HG02973 (cell line): ENCODE measurements around the gene TMEM101.
"Not testable (repeated sequence)": the region's sequence is repeated elsewhere in the genome, so short reads cannot be mapped to it uniquely, and the experiment has no call there.

Experiments
- ATAC-seq: cut with Tn5 transposase; IDR thresholded peaks from one replicate; pipeline ENCODE4 v1.9.1; 2021; ENCODE audit warnings: moderate library complexity; ENCODE audit not compliant: unreplicated experiment

Gene TMEM101

DNA sequence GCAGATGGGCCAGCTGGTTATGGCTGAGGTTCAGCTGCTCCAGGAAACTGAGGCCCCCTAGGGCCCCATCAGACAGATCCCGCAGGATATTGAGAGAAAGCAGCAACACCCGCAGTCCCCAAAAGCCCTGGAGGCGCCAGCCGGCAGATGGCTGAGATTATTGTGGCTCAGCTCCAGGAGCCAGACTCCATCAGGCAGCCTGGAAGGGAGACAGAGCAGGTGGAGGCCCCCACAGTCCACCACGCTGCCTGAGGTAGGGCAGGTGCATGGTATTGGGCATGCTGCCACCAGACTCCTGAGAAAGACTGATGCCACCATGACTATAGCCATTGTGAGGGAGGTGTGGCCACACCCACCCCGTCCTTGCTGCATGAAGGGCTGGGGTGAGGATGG, 9.5 kb upstream of the TMEM101 start:
- ATAC-seq: no peak

DNA sequence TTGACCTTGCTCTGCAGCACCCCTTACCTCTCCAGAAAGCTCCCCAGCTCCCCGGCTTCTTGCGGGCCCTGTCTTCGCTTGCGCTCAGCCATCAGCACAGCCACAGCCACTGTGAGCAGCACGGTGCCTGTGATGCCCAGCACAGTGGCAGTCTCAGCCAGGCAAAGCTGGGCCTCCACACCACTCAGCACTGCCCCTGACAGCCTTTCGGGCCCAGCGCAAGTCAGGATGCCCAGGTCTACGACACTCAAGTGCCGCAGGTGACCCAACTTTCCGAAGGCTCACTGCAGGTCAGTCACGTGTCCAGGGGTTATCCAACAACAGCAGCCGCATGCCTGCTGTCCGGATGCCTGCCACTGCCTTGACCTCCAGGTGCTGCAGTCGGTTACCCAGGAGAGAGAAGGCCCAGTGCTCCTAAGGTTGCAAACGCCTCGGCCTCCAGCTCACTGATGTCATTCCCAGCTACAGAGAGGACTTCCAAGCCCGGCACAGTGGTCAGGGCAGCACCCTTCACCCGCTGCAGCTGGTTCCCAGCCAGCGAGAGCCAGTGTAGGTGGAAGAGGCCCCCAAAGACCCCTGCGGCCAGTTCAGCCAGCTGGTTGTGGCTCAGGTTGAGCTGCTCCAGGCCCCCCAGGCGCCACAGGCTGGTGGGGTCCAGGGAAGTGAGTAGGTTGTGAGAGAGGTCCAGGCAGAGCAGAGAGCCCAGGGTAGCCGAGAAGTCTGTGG, 8.9 kb upstream of the TMEM101 start:
- ATAC-seq: no peak

- ATAC-seq: no peak
These were observed 7.5 kb upstream of the TMEM101 start for GRCh38 chr17:44022246-44022645.

- ATAC-seq: not testable (repeated sequence)
These were observed 6.5 kb upstream of the TMEM101 start for GRCh38 chr17:44021227-44021626.

GRCh38 chr17:44014133-44014436, 678 bp downstream of the TMEM101 start:
- ATAC-seq: peak; percentile 5

GRCh38 chr17:44012874-44013273, 1.9 kb downstream of the TMEM101 start:
- no peak for ATAC-seq

DNA sequence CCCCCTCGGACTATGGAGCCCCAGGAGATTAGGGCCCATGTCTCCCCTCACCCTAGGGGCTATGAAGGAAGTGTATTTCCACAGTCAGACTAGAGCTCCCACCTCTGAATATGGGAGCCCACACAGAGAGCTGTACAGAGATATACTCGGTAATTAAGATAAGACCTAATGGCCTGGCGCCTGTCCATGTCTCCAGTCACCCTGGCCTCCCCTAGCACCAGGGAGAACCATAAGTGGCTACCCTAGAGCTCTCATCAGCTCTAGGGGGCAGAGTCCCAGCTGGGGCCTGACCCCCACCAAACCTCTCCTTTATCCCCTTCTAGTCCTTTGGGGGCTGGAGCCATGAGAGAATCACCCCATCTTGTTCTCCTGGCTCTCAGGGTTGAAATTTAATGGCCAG, 2.4 kb downstream of the TMEM101 start:
- ATAC-seq: no peak

DNA sequence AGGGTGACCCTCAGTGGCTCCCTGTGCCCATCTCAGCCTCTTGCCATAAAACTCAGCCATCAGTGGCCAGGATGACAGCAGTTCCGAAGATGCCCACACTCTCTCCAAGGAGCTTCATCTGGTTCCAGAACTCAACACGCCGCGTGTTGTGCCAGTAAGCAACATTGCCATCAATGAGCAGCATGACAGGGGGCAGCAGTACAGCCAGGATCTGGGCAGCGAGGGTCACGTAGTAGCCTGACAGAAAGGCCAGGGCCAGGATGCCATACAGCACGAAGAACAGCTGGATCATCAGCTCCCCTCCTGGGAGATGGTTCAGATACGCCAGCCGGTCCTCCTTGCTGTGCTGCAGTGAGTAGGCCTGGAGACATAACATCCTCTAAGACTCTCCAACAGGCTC, 2.9 kb downstream of the TMEM101 start:
- ATAC-seq: no peak

- ATAC-seq: no peak
These were observed 3.7 kb downstream of the TMEM101 start for GRCh38 chr17:44010966-44011647.

DNA sequence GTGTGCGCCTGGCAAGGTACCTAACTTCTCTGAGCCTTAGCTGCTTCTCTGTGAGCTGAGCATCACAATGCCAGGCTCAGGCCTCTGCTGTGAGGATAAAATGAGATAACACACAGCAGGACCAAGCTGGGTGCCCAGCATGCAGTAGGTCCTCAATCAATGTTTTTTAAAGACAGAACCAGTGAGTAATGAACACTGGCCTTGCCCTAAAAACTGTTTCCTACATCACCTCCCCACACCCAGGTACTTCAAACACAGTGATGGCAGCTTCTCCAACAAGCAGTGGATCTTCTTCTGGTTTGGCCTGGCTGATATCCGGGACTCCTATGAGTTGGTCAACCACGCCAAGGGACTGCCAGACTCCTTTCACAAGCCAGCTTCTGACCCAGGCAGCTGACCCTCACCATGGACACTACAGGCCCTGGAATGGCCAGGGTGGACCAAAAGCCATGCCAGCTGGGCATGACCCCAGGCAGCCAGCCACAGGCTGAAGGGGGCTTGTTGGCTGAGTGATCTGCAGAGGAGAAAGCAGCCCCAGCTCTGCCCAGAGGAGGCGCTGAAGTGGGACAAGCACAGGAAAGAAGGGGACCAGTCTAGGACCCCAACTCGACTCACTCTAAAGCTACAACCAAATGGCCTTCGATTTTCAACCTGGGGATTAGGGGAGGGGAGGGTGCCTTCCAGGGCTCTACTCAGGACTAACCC, 6.4 kb downstream of the TMEM101 start:
- no peak for ATAC-seq

DNA sequence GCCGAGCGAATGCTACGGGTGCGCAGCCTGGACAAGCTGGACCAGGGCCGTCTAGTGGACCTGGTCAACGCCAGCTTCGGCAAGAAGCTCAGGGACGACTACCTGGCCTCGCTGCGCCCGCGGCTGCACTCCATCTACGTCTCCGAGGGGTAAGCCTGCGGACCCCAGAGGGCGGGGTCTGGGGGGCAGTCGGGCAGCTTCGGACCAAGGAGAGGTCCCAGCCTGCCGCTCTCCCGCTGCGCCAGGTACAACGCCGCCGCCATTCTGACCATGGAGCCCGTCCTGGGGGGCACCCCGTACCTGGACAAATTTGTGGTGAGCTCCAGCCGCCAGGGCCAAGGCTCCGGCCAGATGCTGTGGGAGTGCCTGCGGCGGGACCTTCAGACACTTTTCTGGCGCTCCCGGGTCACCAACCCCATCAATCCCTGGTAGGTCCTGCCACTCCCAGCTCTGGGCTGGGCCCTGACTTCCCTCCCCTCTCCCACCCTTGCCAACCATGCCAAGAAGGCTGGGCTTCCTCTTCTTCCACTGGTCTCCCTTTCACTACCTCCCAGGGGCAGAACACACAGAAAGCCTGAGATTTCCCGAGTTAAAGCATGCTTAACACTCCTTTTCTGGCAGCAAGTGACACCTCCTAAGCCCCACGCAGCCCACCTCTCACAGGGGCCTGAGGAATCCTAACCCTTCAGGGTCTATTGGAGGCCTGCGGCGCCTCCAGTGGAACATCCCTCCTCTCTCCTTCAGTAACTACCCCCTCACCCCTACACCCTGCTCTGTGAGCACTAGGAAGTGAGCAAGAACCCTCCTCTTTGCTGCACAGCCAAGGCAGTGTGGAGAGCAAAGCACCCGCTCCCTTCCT, 7.2 kb downstream of the TMEM101 start:
- no peak for ATAC-seq

DNA sequence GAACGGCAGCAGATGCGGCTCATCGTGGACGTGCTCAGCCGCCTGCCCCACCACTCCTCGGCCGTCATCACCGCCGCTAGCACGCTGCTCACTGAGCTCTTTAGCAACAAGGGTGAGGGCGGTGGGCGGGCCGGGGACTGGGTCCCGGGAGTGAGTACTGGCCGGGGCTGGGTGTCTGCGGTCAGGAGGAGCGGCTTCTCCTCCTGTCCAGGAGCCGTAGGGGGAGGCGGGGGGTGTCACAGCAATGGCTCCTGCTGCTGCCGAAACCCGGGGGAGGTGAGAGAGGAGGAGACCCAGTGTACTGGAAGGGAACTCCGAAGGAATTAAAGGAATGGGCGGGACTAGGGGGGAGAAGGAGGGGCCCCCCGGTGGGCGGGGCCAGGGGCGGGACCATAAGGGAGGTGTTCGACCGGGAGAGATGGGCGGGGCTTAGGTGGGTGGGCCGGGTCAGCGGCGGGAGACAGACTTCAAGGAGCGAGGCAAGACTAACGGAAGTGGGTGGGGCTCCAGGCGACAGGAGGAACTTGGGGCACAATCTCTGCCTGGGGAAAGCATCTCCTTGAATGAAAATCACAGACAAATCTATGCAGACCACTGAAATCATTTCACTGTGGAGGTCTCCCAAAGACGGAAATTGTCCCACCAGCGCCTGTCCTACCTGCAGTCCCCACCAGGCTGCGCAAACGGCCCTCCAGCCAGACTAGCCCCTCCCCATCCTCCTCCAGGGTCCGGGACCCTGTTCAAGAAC, 8.0 kb downstream of the TMEM101 start:
- ATAC-seq: peak; percentile 61

GRCh38 chr17:44006272-44006597, 8.5 kb downstream of the TMEM101 start:
- no peak for ATAC-seq

DNA sequence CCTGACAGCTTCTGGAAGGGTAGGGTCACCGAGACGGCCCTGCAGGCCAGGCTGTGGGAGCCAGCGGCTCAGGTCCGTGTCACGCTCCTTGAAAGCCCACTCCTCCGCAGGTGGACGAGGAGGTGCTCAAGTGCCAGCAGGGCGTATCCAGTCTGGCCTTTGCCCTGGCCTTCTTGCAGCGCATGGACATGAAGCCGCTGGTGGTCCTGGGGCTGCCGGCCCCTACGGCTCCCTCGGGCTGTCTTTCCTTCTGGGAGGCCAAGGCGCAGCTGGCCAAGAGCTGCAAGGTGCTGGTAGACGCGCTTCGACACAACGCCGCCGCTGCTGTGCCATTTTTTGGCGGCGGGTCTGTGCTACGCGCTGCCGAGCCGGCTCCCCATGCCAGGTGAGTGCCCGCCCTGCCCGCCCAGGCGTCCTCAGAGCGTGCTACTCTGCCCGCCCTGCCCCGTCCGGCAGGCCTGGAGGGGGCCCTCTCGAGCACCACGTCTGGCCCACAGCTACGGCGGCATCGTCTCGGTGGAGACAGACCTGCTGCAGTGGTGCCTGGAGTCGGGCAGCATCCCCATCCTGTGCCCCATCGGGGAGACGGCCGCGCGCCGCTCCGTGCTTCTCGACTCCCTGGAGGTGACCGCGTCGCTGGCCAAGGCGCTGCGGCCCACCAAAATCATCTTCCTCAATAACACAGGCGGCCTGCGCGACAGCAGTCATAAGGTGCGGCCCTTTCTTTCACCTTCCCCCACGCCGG, 9.1 kb downstream of the TMEM101 start:
- no peak for ATAC-seq

GRCh38 chr17:44004761-44005526, 9.8 kb downstream of the TMEM101 start:
- ATAC-seq: no peak

DNA sequence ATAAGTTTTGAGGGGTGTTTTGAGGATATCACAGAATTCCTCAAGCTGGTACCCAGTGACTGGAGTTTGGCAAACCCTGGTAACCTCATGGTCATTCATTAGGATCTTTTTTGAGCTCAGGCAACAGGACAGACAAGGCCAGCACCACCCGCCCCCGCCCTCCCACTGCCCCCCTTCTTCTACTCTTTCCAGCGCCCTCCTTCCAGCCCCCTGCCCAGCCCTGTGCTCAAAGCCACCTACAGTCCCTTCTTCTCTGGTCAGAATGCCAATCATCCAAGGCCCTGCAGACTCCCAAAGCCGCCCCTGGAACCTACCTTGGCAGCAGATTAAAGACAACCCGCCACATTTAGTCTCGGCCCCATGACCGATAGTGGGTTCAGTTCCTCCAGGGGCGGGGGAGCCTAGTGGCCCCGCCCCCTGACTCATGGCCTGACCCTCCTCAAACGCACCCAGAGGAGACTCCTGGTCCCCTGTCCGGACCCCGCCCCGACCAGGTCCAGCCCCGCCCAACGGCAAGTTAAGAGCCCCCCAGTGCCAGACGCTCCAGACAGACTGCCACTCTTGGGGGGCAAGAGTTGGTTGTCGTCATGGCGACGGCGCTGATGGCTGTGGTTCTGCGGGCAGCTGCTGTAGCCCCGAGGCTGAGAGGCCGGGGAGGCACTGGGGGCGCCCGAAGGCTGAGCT, 10.5 kb downstream of the TMEM101 start, which contains the start of gene NAGS:
NAGS (plus strand) TSS at position 546 of the 684 bp plus-strand sequence; CDS start at position 588, 42 bp downstream.
- no peak for ATAC-seq

DNA sequence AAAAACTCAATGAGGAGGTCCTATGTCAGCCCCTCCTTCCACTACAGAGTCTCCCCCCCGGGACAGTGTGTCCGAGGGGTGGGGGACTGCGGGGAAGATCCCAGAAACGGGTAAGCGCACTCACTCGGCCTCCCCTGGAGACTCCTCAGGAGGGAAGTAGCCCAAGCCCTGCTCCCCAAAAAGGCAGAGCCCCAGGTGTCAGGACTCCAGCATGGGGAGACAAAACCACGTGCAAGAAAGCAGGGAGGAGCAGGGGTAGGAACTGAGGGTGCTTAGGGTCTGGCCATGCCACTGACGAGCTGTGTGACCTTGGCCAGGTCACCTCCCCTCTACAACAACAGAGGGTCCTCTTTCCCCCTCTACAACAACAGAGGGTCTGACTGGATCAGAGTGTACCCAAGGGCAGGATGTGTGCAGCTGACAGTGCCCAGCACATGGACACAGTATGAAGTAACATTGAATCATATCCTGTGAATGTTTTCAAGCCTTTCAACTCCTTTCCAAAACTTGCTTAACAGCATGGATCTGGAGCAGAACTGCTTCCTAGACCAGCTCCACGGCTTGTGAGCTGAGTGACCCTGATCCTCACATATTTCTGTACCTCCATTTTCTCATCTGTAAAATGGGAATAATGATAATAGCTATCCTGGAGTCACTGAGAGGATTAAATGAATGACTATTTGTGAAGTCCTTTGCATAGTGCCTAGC, 12.5 kb downstream of the TMEM101 start:
- no peak for ATAC-seq

- ATAC-seq: no peak
These were observed 13.3 kb downstream of the TMEM101 start for GRCh38 chr17:44001461-44001920.
